Esophagus squamous epithelium (tissue), 4 donors: ENCODE results near the gene RABGAP1L.

Experiments
- CTCF ChIP-seq, 6 experiments: fragments of 450-650 bp in 4 of 6; fragments of 200-600 bp in 2 of 6; sonication (generic) in 2 of 6; IDR thresholded peaks; one replicate each; pipeline ENCODE4 v1.5.1; 2016 to 2019; ENCODE audit warnings: antibody characterized with exemption in 6 of 6, mild to moderate bottlenecking in 4 of 6, moderate library complexity in 4 of 6
- POLR2A ChIP-seq, 4 donors: fragments of 450-650 bp; IDR thresholded peaks; one replicate each; pipeline ENCODE4 v1.6.1; 2017; ENCODE audit warnings: antibody characterized with exemption in 4 of 4, mild to moderate bottlenecking in 4 of 4, moderate library complexity in 3 of 4

GRCh38 chr1:174726167-174726879 is 567.0 kb downstream of the RABGAP1L start:
- TF ChIP-seq POLR2A (IDR thresholded peaks at IDR 0.05) (no peak), CTCF (IDR thresholded peaks at IDR 0.05) (peak in 4 of 6 experiments; percentile 28 to 58 (median 40))
